Suprapubic skin (tissue), 4 donors: Measurements from ENCODE around the gene CXorf38.

Experiments
- CTCF ChIP-seq, 2 donors: fragments of 200-600 bp in 1 of 2; fragments of 450-650 bp in 1 of 2; sonication (generic) in 1 of 2; IDR thresholded peaks; one replicate each; pipeline ENCODE4 v1.5.1; 2016 to 2019; ENCODE audit warnings: antibody characterized with exemption in 2 of 2, mild to moderate bottlenecking in 1 of 2, moderate library complexity in 1 of 2
- EP300 ChIP-seq: sonication (generic); formaldehyde crosslinking; IDR thresholded peaks from one replicate; pipeline ENCODE4 v1.6.1; 2017; ENCODE audit warnings: antibody characterized with exemption
- POLR2A ChIP-seq, 2 donors: fragments of 450-650 bp; IDR thresholded peaks; one replicate each; pipeline ENCODE4 v1.6.1; 2017; ENCODE audit warnings: antibody characterized with exemption in 2 of 2, mild to moderate bottlenecking in 2 of 2, moderate library complexity in 2 of 2
- POLR2AphosphoS5 ChIP-seq, 3 donors: sonication (generic); formaldehyde crosslinking; IDR thresholded peaks; one replicate each; pipeline ENCODE4 v1.6.1; 2017; ENCODE audit warnings: antibody characterized with exemption in 3 of 3

GRCh38 chrX:40628506-40628905 is 18.9 kb downstream of the CXorf38 start:
- no peak for TF ChIP-seq CTCF (IDR thresholded peaks at IDR 0.05)
- no peak for TF ChIP-seq POLR2AphosphoS5 (IDR thresholded peaks at IDR 0.05)
- TF ChIP-seq POLR2A (IDR thresholded peaks at IDR 0.05) = no peak
- no peak for TF ChIP-seq EP300
